Measurements from ENCODE around the gene WAC.
"Not testable (repeated sequence)": the region's sequence is repeated elsewhere in the genome, so short reads cannot be mapped to it uniquely, and the experiment has no call there.

WAC gene

GRCh38 chr10:28569506-28570159, 36.7 kb downstream of the WAC start:
- DNase-seq (ENCODE audit: low spot score) = no peak

GRCh38 chr10:28570598-28570997, 37.7 kb downstream of the WAC start:
- no peak for DNase-seq (ENCODE audit: low spot score)

GRCh38 chr10:28571265-28571664, 38.3 kb downstream of the WAC start:
- no peak for DNase-seq (ENCODE audit: low spot score)

DNA sequence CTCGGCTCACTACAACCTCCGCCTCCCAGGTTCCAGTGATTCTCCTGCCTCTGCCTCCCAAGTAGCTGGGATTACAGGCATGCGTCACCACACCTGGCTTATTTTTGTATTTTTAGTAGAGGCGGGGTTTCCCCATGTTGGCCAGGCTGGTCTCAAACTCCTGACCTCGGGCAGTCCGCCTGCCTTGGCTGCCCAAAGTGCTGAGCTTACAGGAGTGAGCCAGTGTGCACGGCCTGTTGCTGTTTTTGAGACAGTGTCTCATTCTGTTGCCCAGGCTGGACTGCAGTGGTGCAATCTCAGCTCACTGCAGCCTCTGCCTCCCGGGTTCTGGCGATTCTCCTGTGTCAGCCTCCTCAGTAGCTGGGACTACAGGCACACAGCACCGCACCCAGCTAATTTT, 41.3 kb downstream of the WAC start:
- DNase-seq (ENCODE audit: low spot score) = not testable (repeated sequence)

DNA sequence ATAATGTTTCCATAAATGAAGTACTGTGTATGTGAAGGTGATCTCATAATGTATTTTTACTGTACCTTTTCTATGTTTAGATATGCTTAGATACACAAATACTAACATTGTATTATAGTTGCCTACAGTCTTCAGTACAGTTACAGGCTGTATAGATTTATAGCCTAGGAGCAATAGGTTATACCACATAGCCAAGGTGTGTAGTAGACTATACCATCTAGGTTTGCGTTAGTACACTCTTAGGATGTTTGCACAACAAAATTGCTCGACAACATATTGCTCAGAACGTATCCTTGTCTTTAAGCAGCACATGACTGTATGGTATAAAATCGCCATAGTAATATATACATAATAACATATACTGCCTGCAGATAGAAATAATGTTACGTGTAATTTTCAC, 42.9 kb downstream of the WAC start:
- no peak for DNase-seq (ENCODE audit: low spot score)

GRCh38 chr10:28577506-28577905, 44.6 kb downstream of the WAC start:
- no peak for DNase-seq (ENCODE audit: low spot score)

DNA sequence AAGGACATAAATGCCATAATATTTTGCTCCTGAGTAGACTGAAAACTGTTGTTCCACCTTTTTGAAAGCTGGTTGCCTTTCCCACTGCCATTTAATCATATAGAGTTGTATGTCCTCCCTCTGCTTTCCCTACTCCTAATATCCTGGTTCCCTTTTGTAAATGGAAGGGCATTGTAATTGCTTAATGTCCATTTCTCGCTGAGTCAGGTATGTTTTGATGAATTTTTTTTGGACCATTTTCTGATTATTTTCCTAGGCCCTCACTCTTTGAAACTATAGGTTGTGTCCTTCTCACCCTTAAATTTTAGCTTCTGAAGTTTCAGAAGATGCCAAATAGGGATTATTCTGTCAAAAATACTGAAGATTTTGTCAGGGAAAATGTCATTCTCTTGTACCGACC, 45.5 kb downstream of the WAC start:
- no peak for DNase-seq (ENCODE audit: low spot score)

DNA sequence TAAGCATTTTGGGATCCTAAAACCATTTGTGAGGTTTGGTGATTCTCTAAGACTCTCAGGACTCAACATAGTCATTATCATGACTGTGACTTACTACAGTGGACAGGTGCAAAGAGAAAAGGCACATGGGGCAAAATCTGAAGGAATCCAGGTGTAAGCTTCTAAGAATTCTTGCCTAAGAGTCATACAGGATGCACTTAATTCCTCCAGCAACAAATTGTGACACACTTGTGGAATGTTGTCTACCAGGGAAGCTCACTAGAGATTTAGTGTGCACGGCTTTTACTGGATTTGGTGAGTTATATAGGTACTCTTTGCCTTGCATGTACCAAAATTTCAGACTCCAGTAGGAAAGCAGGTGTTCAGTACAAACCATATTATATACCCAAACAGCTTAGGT, 47.9 kb downstream of the WAC start:
- no peak for DNase-seq (ENCODE audit: low spot score)

DNA sequence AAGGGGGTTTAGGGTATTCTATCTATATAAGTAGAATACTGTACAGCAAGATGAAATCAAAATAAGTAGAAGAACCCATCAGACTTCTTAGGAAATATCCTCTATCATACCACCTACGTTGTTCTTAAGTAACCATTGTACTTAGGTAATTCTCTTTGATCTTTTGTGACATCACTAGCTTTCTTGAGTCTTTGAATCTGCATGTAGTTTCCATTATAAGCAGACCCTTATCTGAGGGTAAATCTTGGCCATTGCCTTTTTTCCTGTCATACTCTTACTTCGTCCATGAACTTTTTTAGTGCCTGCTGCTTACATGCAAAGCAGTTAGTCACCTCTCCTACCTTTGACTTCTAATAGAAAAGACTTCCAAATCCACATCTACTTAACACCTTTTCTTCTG, 49.0 kb downstream of the WAC start:
- DNase-seq (ENCODE audit: low spot score) = no peak

- no peak for DNase-seq (ENCODE audit: low spot score)
These were observed 52.2 kb downstream of the WAC start for GRCh38 chr10:28585076-28585475.

DNA sequence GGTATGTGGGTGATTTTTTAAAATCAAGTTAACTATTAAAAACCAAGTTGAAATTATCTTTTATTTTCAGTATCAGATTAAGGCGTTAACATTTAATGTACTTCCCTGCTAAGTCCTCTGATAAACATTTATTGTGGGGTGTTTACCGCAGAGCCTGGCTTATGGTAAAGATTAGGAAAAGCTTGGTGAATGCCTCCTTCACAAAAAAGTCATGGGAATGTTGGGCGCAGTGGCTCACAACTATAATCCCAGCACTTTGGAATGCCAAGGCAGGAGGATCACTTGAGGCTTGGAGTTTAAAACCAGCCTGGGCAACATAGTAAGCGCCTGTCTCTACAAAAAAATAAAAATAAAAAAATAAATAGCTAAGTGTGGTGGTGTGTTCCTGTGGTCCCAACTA, 53.3 kb downstream of the WAC start:
- DNase-seq (ENCODE audit: low spot score) = no peak

DNA sequence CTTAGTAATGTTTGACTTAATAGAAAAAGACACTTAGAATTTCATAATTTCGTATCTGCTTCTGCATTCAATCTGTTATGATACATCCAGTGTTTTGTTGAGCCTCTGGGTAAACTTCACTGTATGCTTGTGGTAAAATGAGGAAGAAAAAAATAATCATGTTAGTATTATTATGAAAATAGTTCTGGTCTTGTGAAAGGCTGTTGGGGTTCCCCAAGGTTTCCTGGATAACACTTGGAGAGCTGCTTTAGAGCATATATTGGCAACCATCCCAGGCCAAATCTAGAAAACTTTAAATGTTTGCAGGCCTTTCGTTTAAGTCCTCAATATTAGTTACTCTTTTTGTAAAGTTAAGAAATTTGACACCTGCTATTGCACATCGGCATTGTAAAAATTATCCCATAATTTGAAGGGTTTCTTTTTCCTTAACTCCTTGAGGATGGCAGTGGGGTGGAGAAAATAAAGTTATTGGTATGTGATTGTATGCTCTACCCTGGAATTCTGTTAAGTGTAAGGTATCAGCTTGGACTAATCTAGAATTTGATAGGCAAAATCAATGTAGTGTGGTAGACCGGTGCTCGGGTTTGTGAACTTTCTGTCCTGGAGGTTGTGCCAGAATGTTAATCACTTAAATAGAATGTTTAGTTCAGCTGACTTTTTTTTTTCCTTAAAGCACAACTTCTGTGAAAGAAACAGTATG, 54.5 kb downstream of the WAC start:
- no peak for DNase-seq (ENCODE audit: low spot score)

GRCh38 chr10:28587970-28588290, 55.0 kb downstream of the WAC start:
- no peak for DNase-seq (ENCODE audit: low spot score)

DNA sequence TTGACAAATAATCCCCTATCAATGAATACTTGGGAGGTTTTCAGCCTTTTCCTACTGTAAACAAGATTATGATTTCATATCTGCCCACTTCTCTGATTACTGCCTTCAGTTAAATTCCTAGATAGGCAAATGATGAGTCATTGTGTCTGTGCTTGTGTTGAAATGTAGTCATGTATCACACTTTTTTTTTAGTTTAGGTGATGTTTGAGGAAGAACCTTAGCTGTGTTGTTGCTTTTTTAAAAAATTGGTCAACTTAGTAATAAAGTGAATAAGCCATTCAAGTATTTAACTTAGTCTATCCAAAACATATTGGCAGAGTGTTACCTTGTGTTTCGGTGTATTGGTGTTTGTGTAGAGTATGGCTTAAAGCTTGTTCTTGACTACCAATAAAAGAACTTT, 60.0 kb downstream of the WAC start:
- peak; percentile 48 for DNase-seq (ENCODE audit: low spot score)

DNA sequence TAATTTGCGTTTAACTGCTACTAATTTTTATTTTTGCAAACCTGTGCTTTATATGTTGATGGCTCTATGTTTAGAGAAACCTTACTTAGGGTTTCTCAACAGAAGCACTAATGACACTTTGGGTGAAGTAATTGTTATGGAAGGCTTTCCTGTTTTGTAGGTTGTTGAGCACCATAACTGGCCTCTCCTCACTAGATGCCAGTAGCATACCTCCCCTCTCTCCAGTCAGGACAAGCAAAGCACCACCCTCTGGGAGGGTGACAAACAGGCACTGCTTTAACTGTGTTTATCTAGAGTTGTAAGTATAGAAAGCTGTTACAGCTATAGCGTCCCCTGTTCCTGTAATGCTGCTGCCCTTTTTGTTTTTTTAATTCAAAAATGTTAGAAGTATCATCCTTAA, 60.9 kb downstream of the WAC start:
- no peak for DNase-seq (ENCODE audit: low spot score)

GRCh38 chr10:28594406-28594805, 61.5 kb downstream of the WAC start:
- no peak for DNase-seq (ENCODE audit: low spot score)

DNA sequence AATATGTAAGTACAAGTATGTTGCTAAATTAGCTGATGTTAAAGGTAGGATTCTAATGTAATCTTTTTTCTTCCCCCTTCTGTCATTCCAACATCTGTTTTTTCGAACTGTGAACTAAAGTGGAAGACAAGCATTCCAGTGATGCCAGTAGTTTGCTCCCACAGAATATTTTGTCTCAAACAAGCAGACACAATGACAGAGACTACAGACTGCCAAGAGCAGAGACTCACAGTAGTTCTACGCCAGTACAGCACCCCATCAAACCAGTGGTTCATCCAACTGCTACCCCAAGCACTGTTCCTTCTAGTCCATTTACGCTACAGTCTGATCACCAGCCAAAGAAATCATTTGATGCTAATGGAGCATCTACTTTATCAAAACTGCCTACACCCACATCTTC, 62.7 kb downstream of the WAC start:
- no peak for DNase-seq (ENCODE audit: low spot score)

DNA sequence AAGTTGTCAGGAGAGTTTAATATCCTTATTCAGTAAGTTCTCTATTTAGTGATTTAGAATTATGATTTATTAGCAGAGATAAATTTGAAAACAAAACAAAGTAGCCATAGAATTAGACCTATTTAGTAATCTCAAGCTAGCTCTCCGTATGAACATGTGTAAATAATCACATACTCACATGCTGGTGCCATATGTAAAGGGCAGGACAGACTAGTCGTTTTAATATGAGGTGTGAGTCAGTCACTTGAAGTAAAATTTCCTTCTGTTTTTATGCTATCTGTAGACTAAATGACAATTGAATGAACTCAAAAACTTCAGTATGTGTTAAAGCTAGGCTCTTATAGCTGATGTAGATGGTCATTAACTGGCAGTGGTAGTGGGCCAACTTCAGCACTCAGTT, 67.1 kb downstream of the WAC start:
- no peak for DNase-seq (ENCODE audit: low spot score)

DNA sequence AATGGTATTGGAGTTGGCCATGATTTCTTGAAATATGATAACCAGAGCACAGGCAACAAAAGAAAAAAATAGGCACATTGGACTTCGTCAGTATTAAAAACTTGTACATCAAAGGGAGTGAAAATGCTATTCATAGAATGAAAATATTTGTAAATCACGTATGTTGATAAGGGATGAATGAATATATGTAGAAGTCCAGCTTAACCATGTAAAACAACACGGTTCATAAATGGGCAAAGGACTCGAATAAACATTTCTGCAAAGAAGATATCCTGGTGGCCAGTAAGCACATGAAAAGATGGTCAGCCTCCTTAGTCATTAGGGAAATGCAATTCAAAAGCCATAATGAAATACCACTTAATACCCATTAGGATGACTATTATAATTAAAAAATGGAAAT, 68.1 kb downstream of the WAC start:
- DNase-seq (ENCODE audit: low spot score) = no peak

DNA sequence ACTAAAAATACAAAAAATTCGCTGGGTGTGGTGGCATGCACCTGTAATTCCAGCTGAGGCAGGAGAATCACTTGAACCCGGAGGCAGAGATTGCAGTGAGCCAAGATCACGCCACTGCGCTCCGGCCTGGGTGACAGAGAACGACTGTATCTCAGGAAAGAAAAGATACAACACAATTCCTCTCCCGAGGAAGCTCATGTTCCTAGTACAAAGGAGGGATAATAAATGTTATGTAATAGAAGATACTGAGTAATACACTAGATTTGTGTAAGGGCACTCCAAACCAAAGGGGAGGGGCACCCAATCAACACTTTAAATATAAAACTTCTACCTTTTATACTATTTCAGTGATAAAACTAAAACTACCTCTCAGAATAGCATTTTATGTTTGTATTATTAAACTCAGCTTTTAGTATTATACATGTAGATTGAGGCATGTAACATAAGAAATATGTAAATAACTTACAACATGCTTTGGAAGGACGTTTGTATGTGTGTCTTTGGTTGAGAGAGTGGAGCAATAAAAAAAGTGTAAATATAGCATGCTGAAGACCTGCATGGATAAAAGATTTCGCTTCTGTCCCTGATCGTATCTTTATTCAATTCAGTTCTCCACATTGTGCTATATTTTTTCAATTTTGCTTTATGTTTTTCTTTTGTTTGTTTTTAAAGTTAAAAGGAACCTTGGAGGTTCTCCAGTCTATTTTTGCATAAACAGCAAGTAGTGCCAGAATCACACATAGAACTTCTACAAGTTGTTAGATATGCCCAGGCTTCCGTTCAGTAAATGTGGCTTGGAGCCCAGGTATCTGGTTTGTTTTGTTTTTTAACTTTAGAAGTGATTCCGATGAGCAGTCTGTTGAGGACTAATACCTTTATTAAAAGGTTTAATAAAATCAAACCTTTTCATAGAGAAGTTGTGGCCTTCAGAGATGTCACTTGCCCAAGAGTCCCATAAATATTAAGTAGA, 71.9 kb downstream of the WAC start:
- no peak for DNase-seq (ENCODE audit: low spot score)

GRCh38 chr10:28606568-28606967, 73.7 kb downstream of the WAC start:
- DNase-seq (ENCODE audit: low spot score) = no peak

- DNase-seq (ENCODE audit: low spot score) = not testable (repeated sequence)
These were observed 76.7 kb downstream of the WAC start for GRCh38 chr10:28609636-28610035.

GRCh38 chr10:28612877-28613276, 80.0 kb downstream of the WAC start:
- no peak for DNase-seq (ENCODE audit: low spot score)

Measured in kidney capillary endothelial cell (primary cell).